GM12891 (cell line): ENCODE data around the gene RHBDD3.

Experiments
- POLR2A ChIP-seq: IDR thresholded peaks from 2 replicates; pipeline ENCODE4 v1.6.1; 2011; ENCODE audit warnings: low read depth, low read length, control low read depth
- POU2F2 ChIP-seq: IDR thresholded peaks from 2 replicates; pipeline ENCODE4 v1.6.1; 2011; ENCODE audit warnings: low read depth, mild to moderate bottlenecking, control low read depth, low read length, moderate library complexity

DNA sequence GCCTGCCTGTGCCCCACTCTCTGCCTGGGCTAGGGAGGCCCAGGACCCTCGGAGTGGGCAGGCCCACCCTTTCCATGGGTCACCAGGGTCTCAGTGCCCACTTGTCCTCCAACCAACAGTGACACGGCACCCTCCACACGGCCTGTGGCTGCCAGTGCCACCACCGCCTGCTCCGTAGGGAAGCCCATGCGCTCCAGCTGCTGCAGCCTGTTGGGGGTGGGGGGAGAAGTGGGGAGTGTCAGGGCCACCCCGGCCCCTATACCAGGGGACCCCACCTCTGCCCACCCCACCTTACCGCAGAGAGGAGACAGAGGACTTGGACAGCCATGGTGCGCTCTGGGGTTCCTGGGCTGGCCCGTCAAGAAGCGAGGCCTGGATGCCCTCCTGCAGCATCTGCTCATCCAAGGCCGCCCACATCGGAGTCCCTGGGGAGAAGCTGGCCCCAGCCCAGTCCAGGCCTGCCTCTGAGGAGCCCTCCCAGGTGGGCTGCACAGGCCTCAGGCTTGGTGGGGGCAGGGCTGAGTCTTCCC lies 7.7 kb downstream of the RHBDD3 start:
- TF ChIP-seq POLR2A (no peak), POU2F2 (no peak)
